Natural killer cell (primary cell): ENCODE measurements around the gene NRCAM. TPM values are rescaled to one million over a fixed set of nuclear protein-coding genes. Genes with fewer than 3 reads are reported as not detected.

Source experiments
- ATAC-seq, 3 donors: fragments of 150-1000 bp in 2 of 3; fragments of 200-7000 bp in 1 of 3; cut with Tn5 transposase; 1 replicate in 1 of 3; 2 replicates in 2 of 3; pipeline ENCODE4 v1.10.0; 2021; ENCODE audit warnings: mild to moderate bottlenecking in 2 of 3, moderate library complexity in 2 of 3
- DNase-seq, 2 donors: peaks; one replicate each; pipeline versions ENCODE4 v3.0.0 to v3.0.0-alpha.2; 2013 to 2021; ENCODE audit warnings: mixed read lengths in 1 of 2
- H3K27ac ChIP-seq: one replicate; pipeline ENCODE4 v1.5.1; 2013; ENCODE audit warnings: mild to moderate bottlenecking, low read length
- H3K27me3 ChIP-seq: one replicate; pipeline ENCODE4 v1.6.1; 2013; ENCODE audit warnings: low read length; ENCODE audit not compliant: control insufficient read depth, insufficient read depth
- H3K36me3 ChIP-seq: one replicate; pipeline ENCODE4 v1.6.1; 2013; ENCODE audit warnings: low read length; ENCODE audit not compliant: control insufficient read depth, insufficient read depth
- H3K4me1 ChIP-seq: one replicate; pipeline ENCODE4 v1.6.1; 2013; ENCODE audit warnings: low read length; ENCODE audit not compliant: control insufficient read depth, insufficient read depth
- H3K4me3 ChIP-seq: one replicate; pipeline ENCODE4 v1.5.1; 2013; ENCODE audit warnings: low read length
- H3K9me3 ChIP-seq: one replicate; pipeline ENCODE4 v1.6.1; 2013; ENCODE audit warnings: low read length; ENCODE audit not compliant: control insufficient read depth, insufficient read depth
- H3K27ac Mint-ChIP-seq, 2 donors: one replicate each; pipeline ENCODE4 v1.8.0; 2022; ENCODE audit warnings: mild to moderate bottlenecking in 2 of 2, mixed read lengths in 2 of 2, moderate library complexity in 1 of 2
- H3K27me3 Mint-ChIP-seq, 2 donors: one replicate each; pipeline ENCODE4 v1.8.0; 2022; ENCODE audit warnings: low read depth in 2 of 2, mixed read lengths in 2 of 2
- H3K36me3 Mint-ChIP-seq: one replicate; pipeline ENCODE4 v1.8.0; 2022; ENCODE audit warnings: mixed read lengths
- H3K4me1 Mint-ChIP-seq, 2 donors: one replicate each; pipeline ENCODE4 v1.8.0; 2022; ENCODE audit warnings: mixed read lengths in 2 of 2
- H3K4me3 Mint-ChIP-seq: one replicate; pipeline ENCODE4 v1.8.0; 2022; ENCODE audit warnings: mild to moderate bottlenecking, moderate library complexity, mixed read lengths
- H3K9me3 Mint-ChIP-seq, 2 donors: one replicate each; pipeline ENCODE4 v1.8.0; 2022; ENCODE audit warnings: mixed read lengths in 2 of 2
- CTCF ChIP-seq: fragments of 200-600 bp; IDR thresholded peaks from one replicate; pipeline ENCODE4 v1.8.0; 2022; ENCODE audit warnings: antibody characterized with exemption
- WGBS: methylation state at CpG from one replicate; pipeline ENCODE4 v1.1.7; 2013; ENCODE audit warnings: missing lambda C conversion rate; ENCODE audit not compliant: insufficient coverage; 5-methylcytosine and 5-hydroxymethylcytosine counted together
- intact Hi-C: fragments of 100-400 bp; cut with micrococcal nuclease; formaldehyde crosslinking; loops from one replicate; pipeline ENCODE4 v1.14.2; 2022
- total RNA-seq, 4 donors: library from RNA; stranded (reverse); fragments of 120-200 nt in 1 of 4; gene quantifications; one replicate each; pipeline versions ENCODE4 v1.2.3 to v1.2.4, GENCODE V29; 2013 to 2022

Gene NRCAM
- total RNA-seq, 3 donors from 2014 or later (not counting 1 experiment from before 2014, with no cell fraction given) = 0.27 to 0.95 (median 0.52) TPM

GRCh38 chr7:108498481-108498880 lies 42.2 kb upstream of the NRCAM start:
- Mint-ChIP-seq H3K4me1 (peaks cover 2% of the 10 kb centered on the region in 2 donors), H3K27me3 (no peaks in the 10 kb centered on the region), H3K9me3 (no peaks in the 10 kb centered on the region), H3K36me3 (peaks cover 7% of the 10 kb centered on the region), H3K4me3 (no peak overlapping the region), H3K27ac (no peak overlapping the region)
- H3K27ac ChIP-seq = no peak overlapping the region
- no peak for TF ChIP-seq CTCF
- intact Hi-C loops = no loop called here
- ATAC-seq (no peak), DNase-seq (no peak)
- H3K36me3 ChIP-seq = peaks cover 37% of the 10 kb centered on the region
- H3K9me3 ChIP-seq = no peaks in the 10 kb centered on the region
- no peaks in the 10 kb centered on the region for H3K27me3 ChIP-seq
- H3K4me1 ChIP-seq = no peaks in the 10 kb centered on the region
- no peak overlapping the region for H3K4me3 ChIP-seq
- WGBS = 79% methylated on average over 3 of the region's 6 CpGs

DNA sequence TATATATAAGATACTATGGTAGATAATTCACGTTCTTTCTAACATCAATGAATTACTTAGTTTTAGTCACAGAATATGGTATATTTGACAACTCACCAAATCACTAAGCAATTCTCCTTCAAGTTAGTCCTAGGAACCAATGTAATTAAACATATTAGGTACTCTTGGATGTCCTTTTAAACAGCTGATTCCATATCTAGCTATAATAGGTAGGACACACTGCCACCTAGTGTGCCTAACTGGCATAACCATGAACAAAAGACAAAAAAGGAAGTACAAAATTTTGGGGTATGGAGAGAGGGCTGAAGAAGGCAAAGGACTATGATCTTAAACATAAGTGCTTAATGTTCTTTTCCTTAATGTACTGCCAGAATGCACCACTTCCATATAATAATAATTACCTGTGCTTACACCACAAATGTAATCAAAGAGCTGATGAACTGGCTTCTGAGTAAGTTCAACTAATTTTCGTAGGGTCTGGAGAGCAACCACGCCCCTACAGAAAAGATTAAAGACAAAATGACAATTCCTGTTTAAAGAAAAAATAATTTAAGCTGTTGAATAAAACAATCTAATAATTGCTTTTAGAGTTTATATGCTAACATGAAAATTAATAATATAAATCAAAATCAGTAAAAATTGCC lies 41.0 kb upstream of the NRCAM start:
- peak; percentile 98 for TF ChIP-seq CTCF
- no CpG with 5 or more reads among the region's 3 CpGs for whole genome bisulfite sequencing
- H3K27ac Mint-ChIP-seq = no peak overlapping the region
- Histone ChIP-seq H3K4me3 (no peak overlapping the region), H3K4me1 (no peaks in the 10 kb centered on the region), H3K36me3 (peaks cover 34% of the 10 kb centered on the region), H3K9me3 (no peaks in the 10 kb centered on the region), H3K27me3 (no peaks in the 10 kb centered on the region), H3K27ac (no peak overlapping the region)
- no peak overlapping the region for H3K4me3 Mint-ChIP-seq
- intact Hi-C loops = loop anchor here (1.0 kb wide), 1 partner anchor 316 kb away; no protein-coding TSS in a partner anchor
- DNase-seq (peak in 1 of 2 donors; percentile 75), ATAC-seq (peak; percentile 71 to 78 (median 75))
- H3K4me1 Mint-ChIP-seq = peaks cover 7% of the 10 kb centered on the region in 2 donors
- no peaks in the 10 kb centered on the region for H3K9me3 Mint-ChIP-seq
- H3K36me3 Mint-ChIP-seq = peaks cover 7% of the 10 kb centered on the region
- H3K27me3 Mint-ChIP-seq = no peaks in the 10 kb centered on the region

GRCh38 chr7:108492742-108493141 lies 36.5 kb upstream of the NRCAM start:
- Mint-ChIP-seq H3K27ac (peak overlapping the region; percentile 49 to 76), H3K36me3 (peaks cover 7% of the 10 kb centered on the region)

More at GRCh38 chr7:108492742-108493141, 36.5 kb upstream of the NRCAM start:
- Histone ChIP-seq H3K27me3 (no peaks in the 10 kb centered on the region), H3K27ac (no peak overlapping the region), H3K4me1 (no peaks in the 10 kb centered on the region), H3K36me3 (peaks cover 30% of the 10 kb centered on the region), H3K4me3 (no peak overlapping the region), H3K9me3 (no peaks in the 10 kb centered on the region)
- intact Hi-C loops = no loop called here
- WGBS = 77% methylated on average over 4 of the region's 4 CpGs
- DNase-seq = no peak
- H3K4me3 Mint-ChIP-seq = no peak overlapping the region
- TF ChIP-seq CTCF = no peak
- ATAC-seq = peak; percentile 57 to 74 (median 73)
- H3K4me1 Mint-ChIP-seq = peaks cover 7 to 12% of the 10 kb centered on the region in 2 donors
- H3K9me3 Mint-ChIP-seq = no peaks in the 10 kb centered on the region
- H3K27me3 Mint-ChIP-seq = no peaks in the 10 kb centered on the region
